ENCODE measurements around the gene OR1I1.

OR1I1 gene

DNA sequence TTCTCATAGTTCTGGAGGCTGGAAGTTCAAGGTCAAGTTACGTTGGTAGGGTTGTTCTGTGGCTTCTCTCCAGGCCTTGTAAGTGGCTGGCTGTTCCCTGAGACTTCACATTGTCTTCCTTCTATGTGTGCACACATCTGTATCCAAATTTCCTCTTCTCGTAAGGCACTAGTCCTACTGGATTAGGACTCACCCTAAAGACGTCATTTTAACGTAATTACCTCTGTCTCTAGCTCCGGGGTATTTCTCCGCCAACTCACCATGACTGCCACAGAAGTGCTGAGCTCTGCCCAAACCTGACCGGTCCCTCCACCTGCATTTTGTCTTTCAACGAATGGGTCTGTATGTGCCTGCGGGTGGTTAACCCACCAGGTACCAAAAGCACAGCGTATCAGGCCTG lies 16.4 kb downstream of the OR1I1 start:
- no peak for DNase-seq (ENCODE audit: low read depth in 2 of 2)

DNA sequence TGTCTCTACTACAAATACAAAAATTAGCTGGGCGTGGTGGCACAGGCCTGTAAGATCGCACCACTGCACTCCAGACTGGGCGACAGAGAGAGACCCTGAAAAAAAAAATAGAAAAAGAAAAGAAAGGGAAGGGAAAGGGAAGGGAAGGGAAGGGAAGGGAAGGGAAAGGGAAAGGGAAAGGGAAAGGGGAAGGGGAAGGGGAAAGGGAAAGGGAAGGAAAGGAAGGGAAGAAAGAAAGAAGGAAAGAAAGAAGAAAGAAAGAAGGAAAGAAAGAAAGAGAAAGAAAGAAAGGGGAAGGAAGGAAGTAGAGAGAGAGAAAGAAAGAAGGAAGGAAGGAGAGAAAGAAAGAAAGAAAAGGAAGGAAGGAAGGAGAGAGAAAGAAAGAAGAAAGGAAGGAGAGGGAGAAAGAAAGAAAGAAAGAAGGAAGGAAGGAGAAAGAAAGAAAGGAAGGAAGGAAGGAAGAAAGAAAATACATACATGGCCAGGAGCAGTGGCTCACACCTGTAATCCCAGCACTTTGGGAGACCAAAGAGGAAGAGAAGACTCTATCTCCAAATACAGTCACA lies 17.1 kb downstream of the OR1I1 start:
- DNase-seq (ENCODE audit: low read depth in 2 of 2) = no peak

DNA sequence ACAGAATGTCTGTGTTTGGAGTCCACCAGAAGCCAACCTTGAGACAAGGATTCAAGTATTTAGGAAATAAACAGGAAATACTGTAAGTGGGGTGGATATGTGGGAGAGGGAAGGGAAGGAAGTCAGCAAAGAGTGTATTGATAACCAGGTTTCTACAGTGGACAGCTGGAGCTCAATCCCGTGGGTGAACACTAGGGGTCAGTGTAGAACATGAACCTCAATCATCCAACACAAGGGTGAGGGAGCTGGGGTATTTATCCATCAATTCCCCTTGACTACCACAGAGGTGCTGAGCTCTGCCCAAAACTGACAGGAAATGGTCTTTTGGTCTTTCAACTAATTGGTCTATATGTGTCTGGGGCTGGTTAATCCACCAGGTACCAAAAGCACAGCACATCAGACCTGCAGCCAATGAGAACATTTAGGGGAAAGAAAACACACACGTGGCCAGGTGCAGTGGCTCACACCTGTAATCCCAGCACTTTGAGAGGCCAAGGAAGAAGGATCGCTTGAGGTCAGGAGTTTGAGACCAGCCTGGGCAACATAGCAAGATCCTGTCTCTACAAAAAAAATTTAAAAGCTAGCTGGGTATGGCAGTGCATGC lies 19.6 kb downstream of the OR1I1 start:
- peak in 1 of 2 donors; percentile 49 for DNase-seq (ENCODE audit: low read depth in 2 of 2)

DNA sequence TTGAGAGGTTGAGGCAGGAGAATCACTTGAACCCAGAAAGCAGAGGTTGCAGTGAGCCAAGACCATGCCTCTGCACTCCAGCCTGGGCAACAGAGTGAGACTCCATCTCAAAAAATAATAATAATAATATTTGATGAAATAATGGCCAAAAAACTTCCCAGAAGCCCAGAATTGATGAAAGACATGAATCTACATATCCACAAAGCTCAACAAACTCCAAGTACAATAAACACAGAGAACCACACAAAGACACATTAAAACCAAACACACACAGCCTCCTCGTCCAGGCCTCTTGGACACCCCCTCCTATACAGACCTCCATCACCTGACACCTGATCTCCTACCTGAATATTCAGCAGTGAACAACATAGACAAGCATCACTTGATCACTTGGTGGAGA lies 22.0 kb downstream of the OR1I1 start:
- no peak for DNase-seq (ENCODE audit: low read depth in 2 of 2)

DNA sequence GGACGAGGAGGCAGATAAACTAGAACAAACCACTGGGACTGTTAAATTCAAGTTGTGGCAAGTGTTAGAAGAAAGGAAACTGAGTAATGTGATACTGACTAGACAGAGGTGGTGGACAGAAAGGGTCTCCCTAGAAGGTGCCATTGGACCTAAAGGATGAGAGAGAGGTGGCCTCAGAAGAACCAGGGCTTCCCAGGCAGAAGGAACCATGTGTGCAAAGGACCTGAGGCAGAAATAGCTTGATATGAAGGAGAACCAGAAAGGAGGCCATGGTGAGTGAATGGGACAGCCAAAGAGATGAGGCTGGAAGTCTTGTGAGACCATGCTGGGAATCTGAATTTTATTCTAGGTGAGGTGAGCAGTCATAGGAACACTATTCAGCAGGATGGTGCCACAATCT lies 22.4 kb downstream of the OR1I1 start:
- DNase-seq (ENCODE audit: low read depth in 2 of 2) = no peak

DNA sequence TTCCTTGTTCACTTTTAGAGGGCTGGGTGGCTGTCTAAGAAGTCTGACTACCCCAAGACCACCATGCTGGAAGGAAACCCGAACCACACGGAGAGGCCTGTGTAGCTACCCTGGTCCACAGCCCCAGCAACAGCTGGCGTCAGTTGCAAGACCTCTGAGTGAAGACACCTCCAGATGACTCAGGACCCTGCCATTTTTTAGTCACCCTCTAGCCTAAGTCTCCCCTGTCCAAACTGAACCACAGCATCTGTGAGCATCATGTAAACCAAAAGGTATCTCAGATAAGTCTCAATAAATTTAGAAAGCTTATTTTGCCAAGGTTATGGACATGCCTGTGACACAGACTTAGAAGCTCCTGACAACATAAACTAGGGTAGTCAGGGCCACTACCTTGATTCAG lies 23.0 kb downstream of the OR1I1 start:
- no peak for DNase-seq (ENCODE audit: low read depth in 2 of 2)

DNA sequence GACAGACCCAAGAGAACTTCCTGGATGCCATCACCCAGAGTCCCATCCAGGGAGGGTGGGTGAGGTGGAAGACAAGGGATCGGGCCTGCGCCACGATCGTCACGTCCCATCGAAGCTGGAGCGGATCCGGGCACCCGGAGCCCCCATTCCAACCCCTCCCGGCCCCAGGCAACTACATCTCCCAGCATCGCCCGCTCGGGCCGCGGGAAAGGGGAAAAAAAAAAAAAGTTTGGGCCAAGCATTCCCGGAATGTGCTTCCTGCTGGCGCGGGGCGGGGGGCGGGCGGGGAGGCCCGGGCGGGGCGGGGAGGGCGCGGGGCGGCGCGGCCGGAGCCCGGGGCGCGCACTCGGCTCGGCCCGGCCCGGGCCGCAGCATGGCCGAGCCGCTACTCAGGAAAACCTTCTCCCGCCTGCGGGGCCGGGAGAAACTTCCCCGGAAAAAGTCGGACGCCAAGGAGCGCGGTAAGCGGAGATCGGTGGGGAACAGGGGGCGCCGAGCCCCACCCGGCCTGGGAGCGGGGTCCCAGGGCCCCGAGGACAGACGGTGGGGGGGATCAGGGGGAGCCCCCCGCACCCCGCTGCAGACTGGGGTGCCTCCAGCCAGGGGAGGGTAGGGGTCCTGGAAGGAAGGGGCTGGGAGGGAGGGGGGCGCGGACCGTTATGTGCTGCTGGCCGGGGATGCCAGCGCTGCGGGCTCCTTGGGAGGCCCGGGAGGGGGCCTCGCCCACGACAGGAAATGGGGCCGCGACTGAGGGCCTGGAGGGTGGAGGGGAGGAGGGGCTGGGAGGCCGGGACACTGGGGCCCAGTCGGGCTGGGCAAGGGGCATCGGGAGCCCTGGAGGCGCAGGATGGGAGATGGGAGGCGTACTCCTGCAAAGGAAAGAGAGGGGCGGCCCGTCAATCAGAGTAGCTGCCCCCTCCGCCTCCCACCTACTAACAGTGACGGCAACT lies 25.3 kb downstream of the OR1I1 start, which contains the start of gene SYDE1:
TSS of gene SYDE1 (plus strand) at position 341 of the 950 bp plus-strand sequence. CDS start at position 374, 33 bp downstream.
- peak; percentile 28 to 35 for DNase-seq (ENCODE audit: low read depth in 2 of 2)

DNA sequence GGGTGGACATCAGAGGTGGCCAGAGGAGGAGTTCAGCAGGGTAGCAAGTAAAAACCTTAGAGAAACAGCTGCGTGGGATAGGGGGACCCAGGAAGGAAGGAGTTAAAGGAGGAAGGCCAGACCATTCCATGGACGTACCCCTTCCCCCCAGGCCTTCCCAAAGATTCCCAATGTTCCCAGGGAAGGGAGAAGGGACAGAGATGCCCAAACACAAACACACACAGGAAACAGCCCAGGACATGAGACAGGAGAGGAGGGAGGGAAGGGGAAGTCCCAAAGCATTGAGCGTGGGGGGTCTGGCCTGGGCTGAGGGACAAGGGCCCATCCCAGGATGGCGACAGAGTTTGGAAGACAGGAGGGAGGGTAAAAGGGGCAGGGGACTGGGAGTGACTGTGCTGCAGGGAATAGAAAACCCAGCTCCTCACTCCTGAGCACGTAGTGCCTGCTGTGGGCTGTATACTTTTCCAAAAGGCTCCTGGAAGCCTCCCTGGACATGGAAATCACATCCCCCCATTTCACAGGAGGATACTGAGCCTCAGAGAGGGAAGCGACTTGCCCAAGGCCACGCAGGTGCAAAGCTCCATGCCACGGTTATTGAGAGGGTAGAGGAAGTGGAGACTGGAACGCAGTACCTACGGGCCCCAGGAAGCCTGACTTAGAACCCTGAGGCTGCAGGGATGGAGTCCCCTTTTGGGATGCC lies 26.3 kb downstream of the OR1I1 start:
- DNase-seq (ENCODE audit: low read depth in 2 of 2) = no peak

DNA sequence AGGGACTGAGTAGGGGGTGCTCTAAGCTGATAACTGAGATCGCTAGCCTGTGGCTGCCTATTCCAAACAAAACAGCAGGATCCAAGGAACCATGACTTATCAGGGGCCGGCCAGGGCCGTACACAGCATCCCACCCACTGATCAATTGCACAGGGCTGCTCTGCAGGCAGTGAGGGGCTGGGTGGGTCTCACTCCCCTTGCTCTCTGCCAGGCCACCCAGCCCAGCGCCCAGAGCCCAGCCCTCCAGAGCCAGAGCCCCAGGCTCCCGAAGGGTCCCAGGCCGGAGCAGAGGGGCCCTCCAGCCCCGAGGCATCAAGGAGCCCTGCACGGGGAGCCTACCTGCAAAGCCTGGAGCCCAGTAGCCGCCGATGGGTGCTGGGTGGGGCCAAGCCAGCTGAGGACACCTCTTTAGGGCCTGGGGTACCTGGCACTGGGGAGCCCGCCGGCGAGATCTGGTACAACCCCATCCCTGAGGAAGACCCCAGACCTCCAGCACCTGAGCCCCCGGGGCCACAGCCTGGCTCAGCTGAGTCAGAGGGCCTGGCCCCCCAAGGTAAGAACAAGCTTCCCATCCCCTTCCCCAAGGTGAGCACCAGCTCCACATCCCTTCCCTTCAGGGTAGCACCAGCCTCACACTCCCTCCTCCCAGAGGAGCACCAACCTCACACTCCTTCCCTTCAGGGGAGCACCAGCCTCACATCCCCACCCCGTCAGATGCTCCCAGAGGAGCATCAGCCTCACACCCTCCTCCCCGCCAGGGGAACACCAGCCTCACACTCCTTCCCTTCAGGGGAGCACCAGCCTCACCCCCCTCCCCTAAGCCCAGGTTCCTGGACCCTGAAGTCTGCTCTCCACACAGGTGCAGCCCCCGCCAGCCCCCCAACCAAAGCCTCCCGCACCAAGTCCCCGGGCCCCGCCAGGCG lies 27.1 kb downstream of the OR1I1 start:
- DNase-seq (ENCODE audit: low read depth in 2 of 2) = no peak

DNA sequence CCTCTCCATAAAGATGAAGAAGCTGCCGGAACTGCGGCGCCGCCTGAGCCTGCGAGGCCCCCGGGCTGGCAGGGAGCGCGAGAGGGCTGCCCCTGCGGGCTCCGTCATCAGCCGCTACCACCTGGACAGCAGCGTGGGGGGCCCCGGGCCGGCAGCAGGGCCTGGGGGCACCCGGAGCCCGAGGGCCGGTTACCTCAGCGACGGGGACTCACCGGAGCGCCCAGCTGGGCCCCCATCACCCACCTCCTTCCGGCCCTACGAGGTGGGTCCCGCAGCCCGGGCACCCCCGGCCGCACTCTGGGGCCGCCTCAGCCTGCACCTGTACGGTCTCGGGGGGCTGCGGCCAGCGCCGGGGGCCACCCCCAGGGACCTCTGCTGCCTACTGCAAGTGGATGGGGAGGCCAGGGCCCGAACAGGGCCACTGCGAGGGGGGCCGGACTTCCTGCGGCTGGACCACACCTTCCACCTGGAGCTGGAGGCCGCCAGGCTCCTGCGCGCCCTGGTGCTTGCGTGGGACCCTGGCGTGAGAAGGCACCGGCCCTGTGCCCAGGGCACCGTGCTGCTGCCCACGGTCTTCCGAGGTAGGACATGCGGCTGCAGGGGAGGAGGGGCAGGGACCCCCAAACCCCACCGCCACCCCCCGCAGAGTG lies 27.9 kb downstream of the OR1I1 start:
- DNase-seq (ENCODE audit: low read depth in 2 of 2) = no peak

DNA sequence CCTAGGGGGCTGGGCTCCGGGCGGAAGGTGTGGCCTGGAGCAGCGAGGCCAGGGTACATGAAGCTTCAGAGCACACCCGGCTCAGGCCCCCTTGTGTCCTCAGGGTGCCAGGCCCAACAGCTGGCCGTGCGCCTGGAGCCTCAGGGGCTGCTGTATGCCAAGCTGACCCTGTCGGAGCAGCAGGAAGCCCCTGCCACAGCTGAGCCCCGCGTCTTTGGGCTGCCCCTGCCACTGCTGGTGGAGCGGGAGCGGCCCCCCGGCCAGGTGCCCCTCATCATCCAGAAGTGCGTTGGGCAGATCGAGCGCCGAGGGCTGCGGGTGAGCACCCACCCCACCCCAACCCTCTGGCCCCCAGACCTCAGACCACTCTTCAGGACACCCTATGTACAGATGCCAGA lies 28.4 kb downstream of the OR1I1 start:
- DNase-seq (ENCODE audit: low read depth in 2 of 2) = no peak

DNA sequence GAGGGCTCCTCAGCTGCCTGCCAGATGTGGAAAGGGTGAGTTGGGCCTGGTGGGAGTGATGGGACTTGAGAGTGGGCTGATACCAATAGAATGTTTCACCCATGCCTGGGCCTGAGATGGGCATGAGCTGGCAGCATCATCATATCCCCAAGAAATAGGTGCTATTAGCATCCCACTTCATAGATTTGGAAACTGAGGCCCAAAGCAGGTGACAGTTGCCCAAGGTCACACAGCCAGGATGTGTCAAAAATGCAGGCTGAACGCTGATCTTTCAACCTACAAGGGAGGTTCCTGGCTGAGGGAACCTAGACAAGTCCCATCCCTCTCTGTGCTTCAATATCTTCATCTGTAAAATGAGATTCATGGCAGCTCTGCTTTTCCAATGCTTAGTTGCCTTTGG lies 29.7 kb downstream of the OR1I1 start:
- DNase-seq (ENCODE audit: low read depth in 2 of 2) = no peak

DNA sequence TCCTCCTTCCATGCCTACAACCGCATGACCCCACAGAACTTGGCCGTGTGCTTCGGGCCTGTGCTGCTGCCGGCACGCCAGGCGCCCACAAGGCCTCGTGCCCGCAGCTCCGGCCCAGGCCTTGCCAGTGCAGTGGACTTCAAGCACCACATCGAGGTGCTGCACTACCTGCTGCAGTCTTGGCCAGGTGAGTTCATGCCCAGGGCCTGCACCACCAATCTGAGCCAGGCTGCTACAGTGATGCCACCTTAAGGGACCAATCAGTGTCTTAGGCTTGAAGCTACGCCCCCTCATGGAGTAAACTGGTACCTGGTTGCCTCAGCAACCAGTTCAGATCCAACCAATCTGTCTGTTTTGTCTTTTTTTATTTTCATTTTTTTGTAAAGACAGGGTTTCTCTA lies 30.4 kb downstream of the OR1I1 start:
- DNase-seq (ENCODE audit: low read depth in 2 of 2) = no peak

DNA sequence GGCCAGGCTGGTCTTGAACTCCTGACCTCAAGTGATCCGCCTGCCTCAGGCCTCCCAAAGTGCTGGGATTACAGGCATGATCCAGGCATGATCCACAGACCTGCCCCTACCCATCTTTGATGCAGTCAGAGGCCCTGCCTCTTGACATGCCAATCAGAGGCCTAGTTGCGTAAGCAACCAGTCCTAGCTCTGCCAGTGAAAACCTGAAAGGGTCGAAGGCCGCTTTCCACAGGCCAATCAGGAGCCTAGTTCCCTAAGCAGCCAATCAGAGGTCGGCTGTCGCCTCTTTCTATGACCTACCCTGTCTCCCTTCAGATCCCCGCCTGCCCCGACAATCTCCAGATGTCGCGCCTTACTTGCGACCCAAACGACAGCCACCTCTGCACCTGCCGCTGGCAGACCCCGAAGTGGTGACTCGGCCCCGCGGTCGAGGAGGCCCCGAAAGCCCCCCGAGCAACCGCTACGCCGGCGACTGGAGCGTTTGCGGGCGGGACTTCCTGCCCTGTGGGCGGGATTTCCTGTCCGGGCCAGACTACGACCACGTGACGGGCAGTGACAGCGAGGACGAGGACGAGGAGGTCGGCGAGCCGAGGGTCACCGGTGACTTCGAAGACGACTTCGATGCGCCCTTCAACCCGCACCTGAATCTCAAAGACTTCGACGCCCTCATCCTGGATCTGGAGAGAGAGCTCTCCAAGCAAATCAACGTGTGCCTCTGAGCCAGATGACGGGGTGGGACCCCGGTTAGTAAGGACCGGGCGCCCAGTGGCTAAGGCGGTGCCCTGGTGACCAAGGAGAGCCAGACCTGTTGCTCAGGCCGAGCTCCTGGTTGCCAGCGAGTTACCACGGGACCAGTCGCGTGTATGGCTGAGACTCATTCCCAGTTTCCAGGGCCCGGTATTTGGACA lies 31.5 kb downstream of the OR1I1 start:
- DNase-seq (ENCODE audit: low read depth in 2 of 2) = no peak

DNA sequence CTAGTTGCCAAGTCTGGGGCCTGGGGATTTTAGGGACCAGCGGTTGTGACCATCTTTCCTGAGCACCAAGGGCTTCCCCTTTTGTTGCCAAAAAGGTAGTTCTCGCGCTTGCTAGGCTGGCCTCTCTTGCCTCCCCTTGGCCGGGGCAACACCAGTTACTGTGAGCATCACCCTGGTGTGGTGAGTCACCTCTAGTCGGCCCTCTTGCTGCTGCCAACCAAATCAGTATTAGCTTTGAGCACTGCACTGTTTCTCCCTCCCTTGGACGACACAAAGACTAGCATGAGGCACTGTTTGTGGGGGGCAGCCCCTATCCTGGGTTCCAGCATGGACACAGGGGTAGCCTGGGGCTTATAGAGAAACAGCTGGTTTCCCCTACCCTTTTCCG lies 32.1 kb downstream of the OR1I1 start:
- DNase-seq (ENCODE audit: low read depth in 2 of 2) = no peak

DNA sequence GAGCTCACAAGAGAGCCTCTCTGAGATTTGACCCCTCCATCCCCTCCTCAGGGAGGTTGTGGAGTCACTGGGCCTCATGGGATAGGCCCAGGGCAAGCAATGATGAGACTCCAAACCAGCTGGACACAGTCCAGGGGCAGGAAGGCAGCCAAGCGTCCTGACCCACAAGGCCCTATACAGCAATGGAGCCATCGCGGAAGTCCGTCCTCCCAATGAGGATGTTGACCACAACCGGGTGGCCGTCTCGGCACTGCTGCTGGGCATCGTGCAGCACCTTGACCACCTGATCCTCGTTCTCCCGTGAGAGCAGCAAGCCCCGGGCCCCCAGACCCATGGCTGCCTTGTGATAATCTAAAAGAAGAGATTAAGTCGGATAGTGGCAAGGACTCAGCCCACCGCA lies 33.1 kb downstream of the OR1I1 start:
- no peak for DNase-seq (ENCODE audit: low read depth in 2 of 2)

DNA sequence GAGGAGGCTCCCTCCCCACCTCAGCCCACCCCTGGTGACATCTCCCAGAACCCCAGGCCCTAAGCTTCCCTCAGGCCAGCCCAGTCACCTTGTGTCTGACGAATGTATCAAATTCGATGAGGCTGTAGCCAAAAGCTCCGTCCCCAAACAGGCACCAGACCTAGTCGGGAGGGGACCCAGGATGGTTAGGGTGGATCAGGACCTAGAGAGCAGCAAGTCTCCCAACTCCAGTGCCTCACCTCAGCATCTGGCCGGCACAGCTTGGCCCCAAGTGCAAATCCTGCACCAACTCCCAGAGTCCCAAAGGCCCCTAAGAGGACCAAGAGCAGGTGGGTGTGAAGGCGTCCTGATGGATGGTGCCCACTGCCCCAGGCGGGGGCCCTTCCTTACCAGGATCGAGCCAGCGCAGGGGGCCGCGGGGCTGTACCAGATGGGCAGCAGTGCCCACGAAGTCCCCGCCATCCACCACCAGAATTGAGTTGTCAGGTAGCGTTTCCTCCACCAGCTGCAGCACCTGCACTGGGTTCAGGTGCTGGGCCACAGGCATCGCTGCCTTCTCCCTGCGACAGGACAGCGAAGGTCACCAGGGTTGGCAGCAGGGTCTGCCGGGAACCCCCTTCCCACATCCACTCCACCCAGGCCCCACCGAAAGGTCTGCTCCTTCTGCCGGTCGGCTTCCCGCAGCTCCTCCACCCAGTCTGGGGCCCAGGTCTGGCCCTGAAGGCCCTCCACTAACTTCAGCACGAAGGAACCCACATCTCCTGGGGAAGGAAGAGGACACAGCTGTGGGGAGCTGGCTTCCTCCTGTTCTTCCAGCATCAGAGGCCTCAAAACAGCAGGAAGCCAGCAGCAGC lies 34.0 kb downstream of the OR1I1 start:
- no peak for DNase-seq (ENCODE audit: low read depth in 2 of 2)

DNA sequence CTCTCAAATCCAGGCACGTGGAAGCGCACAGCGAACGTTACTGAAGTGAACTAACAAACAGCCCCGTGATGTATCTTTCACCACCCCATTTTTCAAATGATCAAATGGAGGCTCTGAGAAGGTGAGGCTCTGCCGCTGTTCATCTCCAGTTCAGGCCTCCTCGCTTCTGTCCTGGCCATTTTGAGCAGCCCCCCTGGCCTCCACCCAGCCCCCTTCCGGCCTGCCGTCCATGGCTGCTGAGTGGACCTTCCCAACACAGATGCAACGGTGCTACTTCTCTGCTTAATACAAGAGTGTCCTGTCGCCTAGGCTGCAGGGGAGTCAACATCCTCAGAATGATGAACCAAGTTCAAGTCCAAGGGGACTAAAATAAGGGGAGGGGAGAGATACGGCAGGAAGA lies 34.8 kb downstream of the OR1I1 start:
- DNase-seq (ENCODE audit: low read depth in 2 of 2) = no peak

DNA sequence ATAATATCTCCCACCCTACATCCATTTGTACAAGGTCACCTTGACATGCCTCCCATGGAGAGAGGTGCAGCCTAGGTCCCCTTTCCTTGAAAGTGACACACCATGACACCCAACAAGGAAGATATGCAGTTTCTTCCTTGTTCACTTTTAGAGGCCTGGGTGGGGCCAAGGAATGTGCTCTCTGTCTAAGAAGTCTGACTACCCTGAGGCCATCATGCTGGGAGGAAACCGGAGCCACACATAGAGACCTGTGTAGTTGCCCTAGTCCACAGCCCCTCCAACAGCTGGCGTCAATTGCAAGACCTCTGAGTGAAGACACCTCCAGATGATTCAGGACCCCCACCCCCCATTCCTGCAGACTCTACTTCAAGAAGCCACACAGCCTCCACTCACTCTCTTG lies 36.2 kb downstream of the OR1I1 start:
- DNase-seq (ENCODE audit: low read depth in 2 of 2) = no peak
